ENCODE measurements around the gene CARMIL3. TPM values are rescaled to one million over a fixed set of nuclear protein-coding genes. Genes with fewer than 3 reads are reported as not detected.

The CARMIL3 gene
- total RNA-seq, 1 donor: not detected

DNA sequence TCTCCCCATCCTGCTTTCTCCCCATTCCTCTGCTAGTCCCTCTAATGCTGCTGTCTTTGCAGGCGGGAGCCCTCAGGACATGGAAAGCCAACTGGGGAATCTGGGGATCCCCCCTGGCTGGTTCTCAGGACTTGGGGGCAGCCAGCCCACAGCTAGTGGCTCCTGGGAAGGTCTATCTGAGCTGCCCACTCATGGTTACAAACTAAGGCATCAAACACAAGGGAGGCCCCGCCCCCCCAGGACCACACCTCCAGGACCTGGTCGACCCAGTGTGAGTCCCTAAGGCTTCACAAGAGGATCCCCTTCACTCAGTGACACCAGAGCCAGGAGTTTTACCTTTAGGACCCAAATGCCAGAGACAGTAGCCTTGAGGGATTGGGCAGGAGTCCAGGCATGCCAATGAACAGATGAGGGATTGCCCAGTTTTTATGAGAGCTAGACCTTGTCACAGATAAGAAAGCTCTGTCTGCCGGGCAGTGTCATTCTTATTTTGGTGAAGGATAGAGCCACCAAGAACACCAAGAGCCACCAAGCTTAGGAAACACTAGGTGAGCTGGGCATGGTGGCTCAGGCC, 11.5 kb downstream of the CARMIL3 start:
- DNase-seq (ENCODE audit: low read depth): no peak
- TF ChIP-seq CTCF (IDR thresholded peaks at IDR 0.05; ENCODE audit: insufficient read depth, low read depth, low read length): no peak
- H3K4me3 ChIP-seq (ENCODE audit: low read depth, low read length): no peak overlapping the region

DNA sequence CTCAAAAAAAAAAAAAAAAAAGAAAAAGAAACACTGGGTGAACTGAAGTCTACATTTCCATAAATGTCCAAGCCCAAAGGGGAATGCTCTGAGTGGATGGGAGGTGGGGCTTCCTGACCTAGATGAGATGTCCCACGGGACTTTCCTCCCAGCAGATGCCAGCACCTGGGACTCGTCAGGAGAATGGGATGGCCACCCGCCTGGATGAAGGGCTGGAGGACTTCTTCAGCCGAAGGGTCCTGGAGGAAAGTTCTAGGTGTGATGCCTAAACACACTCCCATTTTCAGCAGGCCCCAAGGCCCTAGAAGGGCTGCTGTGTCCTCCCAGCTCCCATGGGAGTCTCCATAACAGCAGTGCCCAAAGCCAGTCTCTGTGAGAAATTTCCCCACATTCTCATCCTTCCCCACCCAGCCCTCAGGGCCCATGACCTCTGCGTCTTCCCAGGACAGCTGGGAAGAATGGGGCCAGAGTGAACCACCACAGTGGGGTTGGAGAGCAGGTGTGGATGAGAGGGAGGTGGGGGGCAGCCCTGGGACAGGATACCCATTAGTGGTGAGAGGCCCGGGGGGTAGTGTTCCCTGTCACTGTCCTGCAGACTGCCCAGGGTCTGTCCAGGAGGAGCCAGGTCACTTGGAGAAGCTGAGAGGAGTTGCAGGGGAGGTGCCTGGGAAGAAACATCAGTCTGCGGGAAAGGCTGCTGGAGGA, 12.4 kb downstream of the CARMIL3 start:
- DNase-seq (ENCODE audit: low read depth): no peak
- no peak overlapping the region for H3K4me3 ChIP-seq (ENCODE audit: low read depth, low read length)
- TF ChIP-seq CTCF (IDR thresholded peaks at IDR 0.05; ENCODE audit: insufficient read depth, low read depth, low read length): no peak

DNA sequence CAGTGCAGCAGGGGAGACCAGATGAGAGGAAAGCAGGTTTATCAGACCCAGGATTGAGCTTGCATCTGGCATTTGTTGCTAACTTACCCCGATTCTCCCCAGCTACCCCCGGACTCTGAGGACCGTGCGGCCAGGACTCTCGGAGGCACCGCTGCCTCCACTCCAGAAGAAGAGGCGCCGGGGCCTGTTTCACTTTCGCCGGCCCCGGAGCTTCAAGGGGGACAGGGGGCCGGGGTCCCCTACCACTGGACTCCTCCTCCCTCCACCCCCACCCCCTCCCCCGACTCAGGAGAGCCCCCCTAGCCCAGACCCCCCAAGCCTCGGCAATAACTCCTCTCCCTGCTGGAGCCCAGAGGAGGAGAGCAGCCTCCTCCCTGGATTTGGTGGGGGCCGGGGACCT, 13.0 kb downstream of the CARMIL3 start:
- no peak overlapping the region for H3K4me3 ChIP-seq (ENCODE audit: low read depth, low read length)
- no peak for DNase-seq (ENCODE audit: low read depth)
- TF ChIP-seq CTCF (IDR thresholded peaks at IDR 0.05; ENCODE audit: insufficient read depth, low read depth, low read length): no peak

GRCh38 chr14:24065408-24065807, 13.6 kb downstream of the CARMIL3 start:
- TF ChIP-seq CTCF (IDR thresholded peaks at IDR 0.05; ENCODE audit: insufficient read depth, low read depth, low read length): no peak
- no peak overlapping the region for H3K4me3 ChIP-seq (ENCODE audit: low read depth, low read length)
- no peak for DNase-seq (ENCODE audit: low read depth)

- no peak for TF ChIP-seq CTCF (IDR thresholded peaks at IDR 0.05; ENCODE audit: insufficient read depth, low read depth, low read length)
- no peak overlapping the region for H3K4me3 ChIP-seq (ENCODE audit: low read depth, low read length)
- no peak for DNase-seq (ENCODE audit: low read depth)
These were observed 14.8 kb downstream of the CARMIL3 start for GRCh38 chr14:24066496-24067132.

DNA sequence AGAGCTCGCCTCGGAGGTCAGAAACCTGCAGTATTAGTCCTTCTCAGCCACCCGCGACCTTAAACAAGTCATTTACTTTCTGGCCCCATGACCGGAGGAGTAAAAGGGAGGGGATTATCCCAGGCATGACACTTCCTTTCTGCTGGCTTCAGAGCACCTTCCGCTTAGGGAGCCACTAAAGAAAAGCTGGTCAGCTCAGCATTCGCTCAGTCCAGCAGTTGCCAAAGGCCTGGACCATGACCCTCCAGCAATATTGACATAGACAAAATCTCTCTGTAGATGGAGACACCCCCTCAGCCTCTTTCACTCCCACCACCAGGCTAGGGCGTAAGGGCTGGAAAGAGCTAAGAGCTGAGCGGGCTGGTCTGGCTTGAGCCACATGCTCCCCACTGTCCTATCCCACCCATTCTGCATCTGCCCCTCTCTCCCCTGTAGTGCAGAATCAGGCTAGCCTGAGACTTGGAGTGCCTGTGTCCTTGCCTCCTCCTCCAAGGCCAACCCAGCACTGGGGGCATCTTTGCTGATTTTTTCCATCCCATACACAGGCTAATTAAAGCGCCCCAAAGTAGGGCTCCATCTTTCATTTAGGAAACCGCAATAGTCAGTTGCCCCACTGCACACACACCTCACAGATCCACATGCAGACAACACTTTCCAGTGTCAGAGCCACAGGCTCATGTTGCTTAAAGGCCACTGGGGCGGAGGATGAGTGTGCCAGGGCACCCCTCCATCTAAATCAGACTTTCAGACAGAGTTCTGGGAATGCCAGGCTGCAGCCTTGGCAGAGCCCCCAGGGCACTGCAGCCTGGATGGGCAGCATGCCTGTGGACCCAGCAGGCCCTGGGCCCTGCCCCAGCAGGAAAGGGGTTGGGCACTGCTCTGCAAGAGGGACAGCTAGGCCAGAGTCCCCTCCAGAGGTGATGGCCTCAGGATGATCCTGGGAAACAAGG, 15.6 kb downstream of the CARMIL3 start:
- H3K4me3 ChIP-seq (ENCODE audit: low read depth, low read length): no peak overlapping the region
- TF ChIP-seq CTCF (IDR thresholded peaks at IDR 0.05; ENCODE audit: insufficient read depth, low read depth, low read length): no peak
- DNase-seq (ENCODE audit: low read depth): no peak
